ENCODE measurements around the gene PHC2.

PHC2 gene

GRCh38 chr1:33306653-33307493 lies 124.0 kb downstream of the PHC2 start:
- H3K4me3 ChIP-seq (ENCODE audit: insufficient read depth, low read depth, low read length, poor library complexity, severe bottlenecking), result no peak overlapping the region
- peaks cover 17% of the 10 kb centered on the region for H3K27me3 ChIP-seq (replicated peaks; ENCODE audit: control insufficient read depth, insufficient read depth, low read length, poor library complexity, severe bottlenecking)
- H3K9me3 ChIP-seq (ENCODE audit: control insufficient read depth, low read length), result no peaks in the 10 kb centered on the region
- no peak for DNase-seq
- no peaks in the 10 kb centered on the region for H3K4me1 ChIP-seq (ENCODE audit: control insufficient read depth, insufficient read depth, low read length, poor library complexity, severe bottlenecking)
- no peak overlapping the region for H3K27ac ChIP-seq (ENCODE audit: insufficient read depth, low read length, poor library complexity, severe bottlenecking)
- H3K36me3 ChIP-seq (ENCODE audit: control insufficient read depth, insufficient read depth, low read length), result no peaks in the 10 kb centered on the region

- Histone ChIP-seq H3K4me1 (ENCODE audit: control insufficient read depth, insufficient read depth, low read length, poor library complexity, severe bottlenecking) (no peaks in the 10 kb centered on the region), H3K27ac (ENCODE audit: insufficient read depth, low read length, poor library complexity, severe bottlenecking) (no peak overlapping the region), H3K4me3 (ENCODE audit: insufficient read depth, low read depth, low read length, poor library complexity, severe bottlenecking) (no peak overlapping the region), H3K36me3 (ENCODE audit: control insufficient read depth, insufficient read depth, low read length) (no peaks in the 10 kb centered on the region), H3K9me3 (ENCODE audit: control insufficient read depth, low read length) (no peaks in the 10 kb centered on the region), H3K27me3 (replicated peaks; ENCODE audit: control insufficient read depth, insufficient read depth, low read length, poor library complexity, severe bottlenecking) (peaks cover 17% of the 10 kb centered on the region)
- DNase-seq, result no peak
Observed at GRCh38 chr1:33305816-33306652, 124.9 kb downstream of the PHC2 start.

GRCh38 chr1:33305016-33305415 lies 125.9 kb downstream of the PHC2 start:
- peaks cover 17% of the 10 kb centered on the region for H3K27me3 ChIP-seq (replicated peaks; ENCODE audit: control insufficient read depth, insufficient read depth, low read length, poor library complexity, severe bottlenecking)
- no peak overlapping the region for H3K4me3 ChIP-seq (ENCODE audit: insufficient read depth, low read depth, low read length, poor library complexity, severe bottlenecking)
- no peaks in the 10 kb centered on the region for H3K4me1 ChIP-seq (ENCODE audit: control insufficient read depth, insufficient read depth, low read length, poor library complexity, severe bottlenecking)
- H3K9me3 ChIP-seq (ENCODE audit: control insufficient read depth, low read length), result no peaks in the 10 kb centered on the region
- no peaks in the 10 kb centered on the region for H3K36me3 ChIP-seq (ENCODE audit: control insufficient read depth, insufficient read depth, low read length)
- no peak overlapping the region for H3K27ac ChIP-seq (ENCODE audit: insufficient read depth, low read length, poor library complexity, severe bottlenecking)
- no peak for DNase-seq

- Histone ChIP-seq H3K4me3 (ENCODE audit: insufficient read depth, low read depth, low read length, poor library complexity, severe bottlenecking) (no peak overlapping the region), H3K4me1 (ENCODE audit: control insufficient read depth, insufficient read depth, low read length, poor library complexity, severe bottlenecking) (no peaks in the 10 kb centered on the region), H3K36me3 (ENCODE audit: control insufficient read depth, insufficient read depth, low read length) (no peaks in the 10 kb centered on the region), H3K9me3 (ENCODE audit: control insufficient read depth, low read length) (no peaks in the 10 kb centered on the region), H3K27me3 (replicated peaks; ENCODE audit: control insufficient read depth, insufficient read depth, low read length, poor library complexity, severe bottlenecking) (peaks cover 12% of the 10 kb centered on the region), H3K27ac (ENCODE audit: insufficient read depth, low read length, poor library complexity, severe bottlenecking) (no peak overlapping the region)
- DNase-seq, result no peak
Observed at GRCh38 chr1:33302325-33302724, 128.6 kb downstream of the PHC2 start.

GRCh38 chr1:33301273-33301984 lies 129.5 kb downstream of the PHC2 start:
- Histone ChIP-seq H3K9me3 (ENCODE audit: control insufficient read depth, low read length) (no peaks in the 10 kb centered on the region), H3K36me3 (ENCODE audit: control insufficient read depth, insufficient read depth, low read length) (no peaks in the 10 kb centered on the region), H3K27ac (ENCODE audit: insufficient read depth, low read length, poor library complexity, severe bottlenecking) (no peak overlapping the region), H3K27me3 (replicated peaks; ENCODE audit: control insufficient read depth, insufficient read depth, low read length, poor library complexity, severe bottlenecking) (peaks cover 6% of the 10 kb centered on the region), H3K4me1 (ENCODE audit: control insufficient read depth, insufficient read depth, low read length, poor library complexity, severe bottlenecking) (no peaks in the 10 kb centered on the region), H3K4me3 (ENCODE audit: insufficient read depth, low read depth, low read length, poor library complexity, severe bottlenecking) (no peak overlapping the region)
- no peak for DNase-seq

GRCh38 chr1:33300673-33301072 lies 130.2 kb downstream of the PHC2 start:
- no peak overlapping the region for H3K27ac ChIP-seq (ENCODE audit: insufficient read depth, low read length, poor library complexity, severe bottlenecking)

GRCh38 chr1:33299461-33300155 lies 131.3 kb downstream of the PHC2 start:
- H3K9me3 ChIP-seq (ENCODE audit: control insufficient read depth, low read length), result no peaks in the 10 kb centered on the region
- no peak overlapping the region for H3K4me3 ChIP-seq (ENCODE audit: insufficient read depth, low read depth, low read length, poor library complexity, severe bottlenecking)
- no peaks in the 10 kb centered on the region for H3K27me3 ChIP-seq (replicated peaks; ENCODE audit: control insufficient read depth, insufficient read depth, low read length, poor library complexity, severe bottlenecking)
- no peaks in the 10 kb centered on the region for H3K36me3 ChIP-seq (ENCODE audit: control insufficient read depth, insufficient read depth, low read length)
- no peak overlapping the region for H3K27ac ChIP-seq (ENCODE audit: insufficient read depth, low read length, poor library complexity, severe bottlenecking)
- DNase-seq, result no peak
- peaks cover 3% of the 10 kb centered on the region for H3K4me1 ChIP-seq (ENCODE audit: control insufficient read depth, insufficient read depth, low read length, poor library complexity, severe bottlenecking)

More at GRCh38 chr1:33300673-33301072, 130.2 kb downstream of the PHC2 start:
- no peaks in the 10 kb centered on the region for H3K9me3 ChIP-seq (ENCODE audit: control insufficient read depth, low read length)
- H3K4me3 ChIP-seq (ENCODE audit: insufficient read depth, low read depth, low read length, poor library complexity, severe bottlenecking), result no peak overlapping the region
- no peaks in the 10 kb centered on the region for H3K27me3 ChIP-seq (replicated peaks; ENCODE audit: control insufficient read depth, insufficient read depth, low read length, poor library complexity, severe bottlenecking)
- DNase-seq, result no peak
- no peaks in the 10 kb centered on the region for H3K36me3 ChIP-seq (ENCODE audit: control insufficient read depth, insufficient read depth, low read length)
- no peaks in the 10 kb centered on the region for H3K4me1 ChIP-seq (ENCODE audit: control insufficient read depth, insufficient read depth, low read length, poor library complexity, severe bottlenecking)

- peak in 2 of 3 donors; percentile 15 to 23 for DNase-seq
Observed at GRCh38 chr1:33298623-33299277, 132.1 kb downstream of the PHC2 start.

More at GRCh38 chr1:33298623-33299277, 132.1 kb downstream of the PHC2 start:
- Histone ChIP-seq H3K4me1 (ENCODE audit: control insufficient read depth, insufficient read depth, low read length, poor library complexity, severe bottlenecking) (peaks cover 3% of the 10 kb centered on the region), H3K27me3 (replicated peaks; ENCODE audit: control insufficient read depth, insufficient read depth, low read length, poor library complexity, severe bottlenecking) (no peaks in the 10 kb centered on the region), H3K27ac (ENCODE audit: insufficient read depth, low read length, poor library complexity, severe bottlenecking) (no peak overlapping the region), H3K4me3 (ENCODE audit: insufficient read depth, low read depth, low read length, poor library complexity, severe bottlenecking) (no peak overlapping the region), H3K36me3 (ENCODE audit: control insufficient read depth, insufficient read depth, low read length) (no peaks in the 10 kb centered on the region), H3K9me3 (ENCODE audit: control insufficient read depth, low read length) (no peaks in the 10 kb centered on the region)

Measured in effector memory CD4-positive, alpha-beta T cell (primary cell).